Adrenal gland (tissue), 12 donors: ENCODE data around the gene ZBED1. TPM values are rescaled to one million over a fixed set of nuclear protein-coding genes. Genes with fewer than 3 reads are reported as not detected.

Experiments used
- DNase-seq, 7 donors: peaks; one replicate each; pipeline ENCODE4 v3.0.0-alpha.2; 2019 to 2020
- H3K27ac ChIP-seq, 5 donors: fragments of 200-600 bp; sonication (generic) in 4 of 5; 1 replicate in 3 of 5; 2 replicates in 2 of 5; pipeline versions ENCODE4 v1.5.1 to v1.8.0; 2016 to 2020; ENCODE audit warnings: mild to moderate bottlenecking in 1 of 5
- H3K27me3 ChIP-seq: fragments of 200-600 bp; 2 replicates; pipeline ENCODE4 v1.8.0; 2021
- H3K36me3 ChIP-seq, 2 donors: fragments of 200-600 bp; replicated peaks in 1 of 2; 1 replicate in 1 of 2; 2 replicates in 1 of 2; pipeline versions ENCODE4 v1.5.1 to v1.8.0; 2018 to 2022
- H3K4me1 ChIP-seq, 2 donors: fragments of 200-600 bp; replicated peaks in 1 of 2; 1 replicate in 1 of 2; 2 replicates in 1 of 2; pipeline versions ENCODE4 v1.5.1 to v1.8.0; 2018 to 2021
- H3K4me3 ChIP-seq, 4 donors: fragments of 200-600 bp; sonication (generic) in 3 of 4; one replicate each; pipeline ENCODE4 v1.5.1; 2016 to 2018
- H3K9me3 ChIP-seq, 3 donors: fragments of 200-600 bp; sonication (generic) in 1 of 3; replicated peaks in 1 of 3; 1 replicate in 2 of 3; 2 replicates in 1 of 3; pipeline versions ENCODE4 v1.5.1 to v1.8.0; 2016 to 2021
- POLR2A ChIP-seq, 2 donors: fragments of 450-650 bp; IDR thresholded peaks; one replicate each; pipeline ENCODE4 v1.6.1; 2017; ENCODE audit warnings: antibody characterized with exemption in 2 of 2, mild to moderate bottlenecking in 2 of 2, moderate library complexity in 1 of 2
- WGBS, 4 donors: extraction: QIAGEN DNeasy Blood & Tissue Kit in 2 of 4; methylation state at CpG; one replicate each; pipeline versions ENCODE4 v1.1.5 to v1.1.7; 2013 to 2017; 5-methylcytosine and 5-hydroxymethylcytosine counted together
- intact Hi-C, 2 donors: fragments of 100-400 bp; cut with DNase I; formaldehyde crosslinking; loops; one replicate each; pipeline versions ENCODE4 v1.14.1 to v1.15.0; 2022 to 2023
- polyA plus RNA-seq, 3 donors: library from polyadenylated mRNA; stranded (reverse); fragments of 200-250 nt in 2 of 3; fragments of 350-450 nt in 1 of 3; fragmentation: Illumina TruSeq in 1 of 3; extraction: RNeasy Lipid Tissue Mini Kit (QIAGEN cat#74804) in 1 of 3; gene quantifications; one replicate each; pipeline ENCODE4 v1.2.3, GENCODE V29; 2013 to 2014
- total RNA-seq, 9 donors: library from RNA; depleted of rRNA in 4 of 9; stranded (reverse); fragments of >200 nt in 4 of 9; fragments of 120-200 nt in 1 of 9; fragmentation: NEBNext Ultra II Directional in 1 of 9; extraction: Animal tissue kit (Norgen Biotek cat#: 25700) in 1 of 9; gene quantifications; one replicate each; pipeline versions ENCODE4 v1.1.0 to v1.2.4, GENCODE V29; 2013 to 2023
- TF ChIP-seq, protein P1 (sequence below), 6 experiments: fragments of 450-650 bp in 4 of 6; fragments of 200-600 bp in 2 of 6; sonication (generic) in 1 of 6; IDR thresholded peaks; 1 replicate in 5 of 6; 2 replicates in 1 of 6; pipeline versions ENCODE4 v1.5.1 to v1.8.0; 2016 to 2021; ENCODE audit warnings: antibody characterized with exemption in 6 of 6, mild to moderate bottlenecking in 2 of 6, moderate library complexity in 1 of 6
- donor health status: healthy with polysubstance abuse.
- donor health status: Bipolar disorder and iron deficiency.
- donor health status: DM: yes; HTN: yes; CAD: no.
- donor health status: DM: no; HTN: no; CAD: no.
- donor health status: DM: no; HTN: no; CAD: no.
- donor health status: DM: yes; HTN: yes; CAD: no.

ZBED1 gene
- total and polyA plus RNA-seq, 12 donors = 10.7 to 70.5 (median 45.6) TPM

DNA sequence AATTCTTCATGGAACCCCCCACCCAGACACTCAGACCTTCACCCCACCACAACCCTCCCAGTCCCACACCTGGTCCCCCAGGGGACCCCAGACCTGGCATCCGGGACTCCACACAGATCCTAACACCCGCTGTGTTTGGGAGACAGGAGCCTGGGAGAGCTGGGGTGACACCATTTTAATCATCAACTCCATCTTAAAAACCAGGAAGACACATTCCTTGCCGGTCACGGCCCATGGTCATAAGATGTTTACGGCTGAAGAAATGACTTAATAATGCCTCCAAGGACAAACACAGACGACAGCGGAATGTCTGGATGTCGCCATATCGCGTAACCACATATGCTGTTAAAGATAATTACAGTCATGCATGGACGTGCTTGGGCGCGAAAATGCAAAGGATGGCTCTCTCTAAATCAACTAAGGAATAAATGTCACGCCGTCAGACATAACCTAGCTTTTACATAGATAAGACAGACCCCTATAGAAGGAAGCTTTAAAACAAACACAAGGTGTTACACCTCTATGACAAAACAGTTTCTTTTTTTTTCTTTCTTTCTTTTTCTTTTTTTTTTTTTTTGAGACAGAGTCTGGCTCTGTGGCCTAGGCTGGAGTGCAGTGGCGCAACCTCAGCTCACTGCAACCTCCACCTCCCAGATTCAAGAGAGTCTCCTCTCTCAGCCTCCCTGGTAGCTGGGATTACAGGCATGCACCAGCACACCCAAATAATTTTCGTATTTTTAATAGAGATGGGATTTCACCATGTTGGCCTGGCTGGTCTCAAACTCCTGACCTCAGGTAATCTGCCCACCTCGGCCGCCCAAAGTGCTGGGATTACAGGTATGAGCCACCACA, 2.1 kb upstream of the ZBED1 start:
- peak in 2 of 7 donors; percentile 39 to 64 for DNase-seq
- no peaks in the 10 kb centered on the region for H3K36me3 ChIP-seq
- no peak overlapping the region for H3K4me3 ChIP-seq
- H3K4me1 ChIP-seq = peaks cover 20% of the 10 kb centered on the region in 2 donors
- H3K9me3 ChIP-seq = no peaks in the 10 kb centered on the region
- intact Hi-C loops = no loop called here
- no peaks in the 10 kb centered on the region for H3K27me3 ChIP-seq
- 52 to 58% (median 56%) methylated on average over 18 to 19 of the region's 19 CpGs for WGBS, 4 donors
- no peak for TF ChIP-seq POLR2A (IDR thresholded peaks at IDR 0.05)
- TF ChIP-seq, protein P1, sequence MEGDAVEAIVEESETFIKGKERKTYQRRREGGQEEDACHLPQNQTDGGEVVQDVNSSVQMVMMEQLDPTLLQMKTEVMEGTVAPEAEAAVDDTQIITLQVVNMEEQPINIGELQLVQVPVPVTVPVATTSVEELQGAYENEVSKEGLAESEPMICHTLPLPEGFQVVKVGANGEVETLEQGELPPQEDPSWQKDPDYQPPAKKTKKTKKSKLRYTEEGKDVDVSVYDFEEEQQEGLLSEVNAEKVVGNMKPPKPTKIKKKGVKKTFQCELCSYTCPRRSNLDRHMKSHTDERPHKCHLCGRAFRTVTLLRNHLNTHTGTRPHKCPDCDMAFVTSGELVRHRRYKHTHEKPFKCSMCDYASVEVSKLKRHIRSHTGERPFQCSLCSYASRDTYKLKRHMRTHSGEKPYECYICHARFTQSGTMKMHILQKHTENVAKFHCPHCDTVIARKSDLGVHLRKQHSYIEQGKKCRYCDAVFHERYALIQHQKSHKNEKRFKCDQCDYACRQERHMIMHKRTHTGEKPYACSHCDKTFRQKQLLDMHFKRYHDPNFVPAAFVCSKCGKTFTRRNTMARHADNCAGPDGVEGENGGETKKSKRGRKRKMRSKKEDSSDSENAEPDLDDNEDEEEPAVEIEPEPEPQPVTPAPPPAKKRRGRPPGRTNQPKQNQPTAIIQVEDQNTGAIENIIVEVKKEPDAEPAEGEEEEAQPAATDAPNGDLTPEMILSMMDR (IDR thresholded peaks at IDR 0.05) = no peak
- H3K27ac ChIP-seq = peak overlapping the region in 1 of 5 donors; percentile 69

DNA sequence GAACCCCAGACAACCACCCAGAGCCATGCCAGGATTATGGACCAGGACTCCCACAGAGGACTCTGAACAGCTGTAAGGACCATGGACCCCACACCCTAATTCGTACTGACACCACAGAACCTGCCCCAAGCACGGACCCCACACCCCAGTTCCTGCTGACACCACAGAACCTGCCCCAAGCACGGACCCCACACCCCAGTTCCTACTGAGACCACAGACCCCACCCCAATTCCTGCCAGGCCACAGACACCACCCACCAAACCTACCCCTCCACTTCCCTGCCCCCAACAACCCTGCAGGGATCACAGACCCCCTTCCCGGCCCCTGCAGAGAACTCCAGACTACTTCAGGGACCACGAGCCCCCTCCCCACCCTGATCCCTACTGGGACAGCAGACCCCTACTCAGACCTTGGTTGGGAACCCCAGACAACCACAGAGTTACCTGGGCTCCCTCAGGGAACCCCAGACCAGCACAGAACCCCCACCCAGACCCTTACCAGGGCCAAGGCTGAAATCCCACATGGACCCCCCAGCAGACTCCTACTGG, 1.4 kb upstream of the ZBED1 start:
- no peaks in the 10 kb centered on the region for H3K9me3 ChIP-seq
- H3K27ac ChIP-seq = peak overlapping the region in 1 of 5 donors; percentile 69
- peaks cover 23 to 27% of the 10 kb centered on the region in 2 donors for H3K4me1 ChIP-seq
- no peak for DNase-seq
- no peaks in the 10 kb centered on the region for H3K36me3 ChIP-seq
- no peak overlapping the region for H3K4me3 ChIP-seq
- no peaks in the 10 kb centered on the region for H3K27me3 ChIP-seq
- no peak for TF ChIP-seq POLR2A (IDR thresholded peaks at IDR 0.05)
- TF ChIP-seq, protein P1 (IDR thresholded peaks at IDR 0.05) = no peak
- intact Hi-C loops = no loop called here
- 91 to 97% (median 93%) methylated on average over 3 to 5 of the region's 5 CpGs for WGBS, 4 donors

DNA sequence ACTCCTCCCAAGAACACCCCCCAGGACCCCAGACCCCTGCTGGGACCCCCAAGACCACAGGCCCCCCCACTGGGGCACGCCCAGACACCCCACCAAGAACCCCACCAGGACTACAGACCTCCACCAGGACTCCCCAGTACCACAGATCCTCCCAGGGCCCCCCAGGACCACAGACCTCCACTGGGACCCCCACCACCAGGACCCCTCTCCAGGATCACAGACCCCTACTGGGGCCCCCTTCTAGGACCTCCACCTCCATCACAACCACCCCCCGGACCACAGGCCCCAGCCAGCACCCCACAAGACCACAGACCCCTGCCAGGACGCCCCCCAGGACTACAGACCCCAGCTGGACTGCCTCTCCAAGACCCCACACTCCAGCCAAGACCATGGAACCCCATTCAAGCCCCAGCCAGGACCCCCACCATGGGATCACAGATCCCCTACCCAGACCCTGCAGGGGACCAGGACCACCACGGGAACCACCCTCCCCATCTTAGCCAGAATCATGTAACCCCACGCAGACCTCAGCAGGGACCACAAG, 855 bp upstream of the ZBED1 start:
- no peak for TF ChIP-seq POLR2A (IDR thresholded peaks at IDR 0.05)
- TF ChIP-seq, protein P1 (IDR thresholded peaks at IDR 0.05) = no peak
- peaks cover 23 to 33% of the 10 kb centered on the region in 2 donors for H3K4me1 ChIP-seq
- H3K36me3 ChIP-seq = no peaks in the 10 kb centered on the region
- no peak overlapping the region for H3K4me3 ChIP-seq
- H3K9me3 ChIP-seq = no peaks in the 10 kb centered on the region
- H3K27me3 ChIP-seq = no peaks in the 10 kb centered on the region
- intact Hi-C loops = no loop called here
- DNase-seq = no peak
- no peak overlapping the region for H3K27ac ChIP-seq
- WGBS, 4 donors = 88 to 96% (median 94%) methylated on average over 3 to 5 of the region's 5 CpGs

DNA sequence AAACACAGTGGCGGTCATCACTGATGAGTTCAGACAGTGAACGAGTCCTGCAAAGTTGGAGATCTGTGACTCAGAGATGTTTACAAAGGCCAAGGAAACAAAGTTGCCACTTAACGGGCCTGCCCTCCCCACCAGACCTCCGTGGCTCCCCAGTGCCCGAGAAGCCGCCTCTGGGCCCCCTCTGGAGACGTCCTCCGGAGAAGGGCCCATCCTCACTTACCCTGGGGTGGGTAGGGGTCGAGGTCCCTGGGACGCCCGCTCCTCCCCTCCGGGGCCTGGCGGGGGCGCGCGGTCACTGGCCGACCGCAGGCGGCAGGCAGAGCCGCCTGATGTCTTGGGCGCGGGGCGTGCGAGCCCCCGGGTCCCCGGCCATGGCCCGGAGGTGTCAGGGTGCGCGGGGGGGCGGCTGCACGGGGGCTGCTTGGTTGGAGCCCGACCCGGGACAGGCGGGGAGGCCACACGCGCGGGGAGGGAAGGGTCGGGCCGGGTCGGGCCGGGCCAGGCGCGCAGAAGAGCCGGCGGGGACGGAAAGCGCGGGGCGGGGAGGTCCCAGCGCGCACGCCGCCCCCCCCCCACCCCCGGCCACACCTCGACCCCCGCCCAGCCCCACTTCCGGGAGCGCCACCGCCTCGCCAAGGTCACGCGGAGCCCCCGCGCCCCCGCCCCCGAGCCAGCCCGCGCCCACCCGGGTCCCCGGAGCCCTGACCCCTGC, 529 bp downstream of the ZBED1 start:
- no peaks in the 10 kb centered on the region for H3K36me3 ChIP-seq
- H3K4me1 ChIP-seq = peaks cover 23 to 38% of the 10 kb centered on the region in 2 donors
- peak overlapping the region; percentile 19 to 99 (median 76) for H3K4me3 ChIP-seq
- 0 to 14% (median 1%) methylated on average over 2 to 70 of the region's 70 CpGs for WGBS, 4 donors
- H3K27ac ChIP-seq = peak overlapping the region in 4 of 5 donors; percentile 75 to 94 (median 90)
- intact Hi-C loops = no loop called here
- no peaks in the 10 kb centered on the region for H3K27me3 ChIP-seq
- peak; percentile 44 to 68 (median 50) for DNase-seq
- peak in 1 of 2 donors; percentile 35 for TF ChIP-seq POLR2A (IDR thresholded peaks at IDR 0.05)
- TF ChIP-seq, protein P1 (IDR thresholded peaks at IDR 0.05) = no peak
- H3K9me3 ChIP-seq = no peaks in the 10 kb centered on the region
